OCI-LY3 (cell line): ENCODE data around the gene ABO.
"Not testable (repeated sequence)": the region's sequence is repeated elsewhere in the genome, so short reads cannot be mapped to it uniquely, and the experiment has no call there.

ENCODE experiments used
- H2AFZ ChIP-seq: fragments of 200-600, 300-600 bp; shearing (Covaris generic); 2 replicates; pipeline ENCODE4 v1.6.0; 2014; ENCODE audit warnings: antibody characterized with exemption, low read depth, low read length
- H3K27ac ChIP-seq: fragments of 200-600, 300-600 bp; sonication (generic); 2 replicates; pipeline ENCODE4 v1.5.1; 2014; ENCODE audit warnings: mild to moderate bottlenecking, low read length, moderate library complexity, mixed read lengths
- H3K27me3 ChIP-seq: fragments of 200-600, 300-600 bp; sonication (generic); 2 replicates; pipeline ENCODE4 v1.6.1; 2014; ENCODE audit warnings: low read depth, low read length, mixed read lengths
- H3K36me3 ChIP-seq: fragments of 200-600, 300-600 bp; sonication (generic); replicated peaks from 2 replicates; pipeline ENCODE3; 2014; ENCODE audit warnings: low read depth, low read length, mixed read lengths
- H3K4me1 ChIP-seq: fragments of 300-600, 200-600 bp; sonication (generic); 2 replicates; pipeline ENCODE4 v1.6.1; 2014; ENCODE audit warnings: low read length, mixed read lengths
- H3K4me2 ChIP-seq: fragments of 200-600, 300-600 bp; sonication (generic); 2 replicates; pipeline ENCODE4 v1.6.1; 2014; ENCODE audit warnings: low read length, mixed read lengths
- H3K4me3 ChIP-seq: fragments of 300-600, 200-600 bp; sonication (generic); 2 replicates; pipeline ENCODE4 v1.5.1; 2014; ENCODE audit warnings: antibody characterized with exemption, mild to moderate bottlenecking, low read length, moderate library complexity
- H3K79me2 ChIP-seq: fragments of 300-600, 200-600 bp; shearing (Covaris generic); 2 replicates; pipeline ENCODE4 v1.6.1; 2014; ENCODE audit warnings: mild to moderate bottlenecking, low read length, mixed read lengths
- H3K9ac ChIP-seq: fragments of 300-600, 200-600 bp; shearing (Covaris generic); 2 replicates; pipeline ENCODE4 v1.6.0; 2014; ENCODE audit warnings: mild to moderate bottlenecking, low read length, moderate library complexity
- H3K9me3 ChIP-seq: fragments of 200-600, 300-600 bp; shearing (Covaris generic); 2 replicates; pipeline ENCODE4 v1.6.1; 2014; ENCODE audit warnings: low read length, mixed read lengths; ENCODE audit not compliant: insufficient read depth
- H4K20me1 ChIP-seq: fragments of 200-600, 300-600 bp; sonication (generic); 2 replicates; pipeline ENCODE4 v1.6.1; 2016; ENCODE audit warnings: low read length, mixed read lengths; ENCODE audit not compliant: insufficient read depth
- EZH2phosphoT487 ChIP-seq: fragments of 200-600 bp; shearing (Covaris generic); IDR thresholded peaks from 2 replicates; pipeline ENCODE4 v1.6.1; 2018; ENCODE audit warnings: antibody characterized with exemption, mixed run types, low read depth
- TF ChIP-seq, protein P1 (sequence below): fragments of 200-600, 300-600 bp; sonication (generic); IDR thresholded peaks from 2 replicates; pipeline ENCODE4 v1.5.1; 2014; ENCODE audit warnings: antibody characterized with exemption, low read length, low read depth

Gene ABO

DNA sequence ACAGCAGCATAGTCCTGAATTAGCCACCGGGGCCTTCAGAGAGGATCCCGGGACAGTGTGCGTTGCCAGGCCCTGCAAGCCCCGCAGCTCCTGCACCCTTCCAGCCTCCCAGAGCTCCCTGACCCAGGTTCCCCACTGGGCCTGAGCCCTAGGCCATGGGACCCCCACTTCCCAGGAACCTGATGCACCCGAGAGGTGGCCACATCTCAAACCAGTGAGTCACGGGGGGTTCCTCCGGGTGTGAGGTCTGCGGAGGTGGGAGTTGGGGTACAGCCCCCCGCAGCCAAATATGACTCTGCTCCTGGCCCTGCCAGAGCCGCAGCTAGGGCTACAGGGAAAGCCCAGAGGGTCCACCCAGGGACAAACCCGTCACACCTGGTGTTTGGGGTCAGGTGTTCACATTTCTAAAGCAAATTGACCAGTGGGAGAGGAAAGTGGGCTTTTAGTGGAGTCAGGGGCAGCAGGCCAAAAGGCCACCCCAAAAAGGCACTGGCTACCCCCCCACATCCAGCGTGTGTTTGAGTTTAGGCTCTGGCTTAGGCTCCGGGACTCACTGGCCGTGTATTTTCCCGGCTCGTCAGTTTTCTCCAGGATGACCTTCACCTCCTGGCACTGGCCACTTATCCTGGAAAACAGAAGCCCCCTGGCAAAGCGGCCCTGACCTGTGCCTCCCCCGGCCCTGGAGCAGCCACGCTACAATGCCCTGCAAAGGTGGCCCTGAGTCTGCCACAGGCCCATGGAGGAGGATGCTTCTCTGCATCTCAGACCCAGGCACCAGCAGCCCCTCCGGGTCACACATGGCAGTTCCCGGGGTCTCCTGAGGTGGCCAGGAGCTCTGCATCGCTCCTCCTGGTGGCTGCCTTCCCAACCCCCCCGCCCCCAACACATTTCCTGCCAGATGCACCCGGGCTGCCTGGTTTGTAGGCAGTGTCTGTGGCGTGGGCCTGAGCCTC is 48.5 kb downstream of the ABO start:
- Histone ChIP-seq H3K4me1 (no peaks in the 10 kb centered on the region), H3K27ac (no peak overlapping the region), H3K9me3 (no peaks in the 10 kb centered on the region), H4K20me1 (no peaks in the 10 kb centered on the region), H2AFZ (no peak overlapping the region), H3K27me3 (0 out of 2 replicates have a peak, but pooled peaks cover 3% of the 10 kb centered on the region), H3K4me2 (no peak overlapping the region), H3K36me3 (no peaks in the 10 kb centered on the region), H3K4me3 (no peak overlapping the region), H3K79me2 (no peaks in the 10 kb centered on the region), H3K9ac (no peak overlapping the region)
- TF ChIP-seq, protein P1, sequence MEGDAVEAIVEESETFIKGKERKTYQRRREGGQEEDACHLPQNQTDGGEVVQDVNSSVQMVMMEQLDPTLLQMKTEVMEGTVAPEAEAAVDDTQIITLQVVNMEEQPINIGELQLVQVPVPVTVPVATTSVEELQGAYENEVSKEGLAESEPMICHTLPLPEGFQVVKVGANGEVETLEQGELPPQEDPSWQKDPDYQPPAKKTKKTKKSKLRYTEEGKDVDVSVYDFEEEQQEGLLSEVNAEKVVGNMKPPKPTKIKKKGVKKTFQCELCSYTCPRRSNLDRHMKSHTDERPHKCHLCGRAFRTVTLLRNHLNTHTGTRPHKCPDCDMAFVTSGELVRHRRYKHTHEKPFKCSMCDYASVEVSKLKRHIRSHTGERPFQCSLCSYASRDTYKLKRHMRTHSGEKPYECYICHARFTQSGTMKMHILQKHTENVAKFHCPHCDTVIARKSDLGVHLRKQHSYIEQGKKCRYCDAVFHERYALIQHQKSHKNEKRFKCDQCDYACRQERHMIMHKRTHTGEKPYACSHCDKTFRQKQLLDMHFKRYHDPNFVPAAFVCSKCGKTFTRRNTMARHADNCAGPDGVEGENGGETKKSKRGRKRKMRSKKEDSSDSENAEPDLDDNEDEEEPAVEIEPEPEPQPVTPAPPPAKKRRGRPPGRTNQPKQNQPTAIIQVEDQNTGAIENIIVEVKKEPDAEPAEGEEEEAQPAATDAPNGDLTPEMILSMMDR, result no peak
- no peak for TF ChIP-seq EZH2phosphoT487

DNA sequence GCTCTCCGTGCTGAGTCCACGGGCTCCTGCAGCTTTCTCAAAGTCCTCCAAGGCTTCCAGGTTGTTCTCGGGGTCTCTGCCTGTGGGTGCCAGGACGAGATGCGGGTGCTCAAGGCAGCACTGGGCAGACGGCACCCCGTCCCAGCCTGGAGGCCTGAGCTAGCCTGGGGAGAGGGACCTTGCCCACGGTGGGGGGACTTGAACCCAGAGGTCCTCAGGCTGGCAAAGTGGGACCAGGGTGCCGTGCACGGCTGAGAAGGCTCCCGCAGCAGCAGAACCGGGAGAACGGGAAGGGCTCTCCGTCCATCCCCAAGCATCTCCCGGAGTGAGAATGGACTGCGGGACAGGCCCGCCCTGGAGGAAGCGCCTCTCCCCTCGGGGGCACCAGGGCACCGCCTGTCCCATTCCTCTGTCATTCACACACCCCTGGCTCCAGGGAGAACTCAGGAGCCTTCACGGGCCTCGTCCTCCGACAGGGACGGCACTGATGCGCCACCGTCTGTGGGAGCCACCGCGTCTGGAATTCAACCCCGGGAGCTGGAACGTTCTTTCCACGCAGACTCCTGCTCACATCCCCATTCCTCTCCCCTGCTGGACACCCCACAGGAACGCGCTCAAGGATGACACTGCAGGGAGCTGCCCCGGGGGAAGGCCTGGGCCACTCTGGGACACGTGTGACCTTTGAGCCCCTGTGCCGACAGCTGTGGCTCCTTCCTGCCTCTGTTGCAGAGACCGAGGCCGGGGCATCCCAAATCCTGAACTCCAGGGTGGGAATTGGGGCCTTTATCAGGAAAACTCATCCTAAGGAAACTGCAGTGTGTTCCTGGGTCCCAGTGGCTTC is 49.6 kb downstream of the ABO start:
- Histone ChIP-seq H3K27ac (no peak overlapping the region), H3K4me2 (no peak overlapping the region), H2AFZ (no peak overlapping the region), H3K4me1 (no peaks in the 10 kb centered on the region), H3K27me3 (0 out of 2 replicates have a peak, but pooled peaks cover 3% of the 10 kb centered on the region), H3K4me3 (no peak overlapping the region), H3K9me3 (no peaks in the 10 kb centered on the region), H4K20me1 (no peaks in the 10 kb centered on the region), H3K36me3 (no peaks in the 10 kb centered on the region), H3K9ac (no peak overlapping the region), H3K79me2 (no peaks in the 10 kb centered on the region)
- TF ChIP-seq, protein P1, result no peak
- no peak for TF ChIP-seq EZH2phosphoT487

DNA sequence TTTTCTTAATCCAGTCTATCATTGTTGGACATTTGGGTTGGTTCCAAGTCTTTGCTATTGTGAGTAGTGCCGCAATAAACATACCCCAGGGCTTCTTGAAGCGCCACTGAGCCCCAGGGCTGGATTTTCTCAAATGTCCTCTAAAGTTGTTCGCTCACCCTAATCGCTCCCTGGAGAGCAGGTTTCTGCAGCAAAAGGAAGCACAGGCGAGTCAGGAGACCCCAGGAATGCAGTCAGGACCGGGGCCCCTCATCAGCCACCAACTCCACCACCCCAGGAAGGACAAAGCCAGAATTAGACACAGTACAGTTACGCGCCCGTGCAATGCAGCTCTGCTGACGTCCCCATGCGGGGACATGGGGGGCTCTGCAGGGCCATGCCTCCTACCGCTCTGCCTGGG is 50.2 kb downstream of the ABO start:
- Histone ChIP-seq H4K20me1 (no peaks in the 10 kb centered on the region), H3K9me3 (no peaks in the 10 kb centered on the region), H2AFZ (no peak overlapping the region), H3K36me3 (no peaks in the 10 kb centered on the region), H3K4me2 (no peak overlapping the region), H3K4me3 (no peak overlapping the region), H3K79me2 (no peaks in the 10 kb centered on the region), H3K4me1 (no peaks in the 10 kb centered on the region), H3K9ac (no peak overlapping the region), H3K27ac (no peak overlapping the region), H3K27me3 (peaks cover 5% of the 10 kb centered on the region; the same call in 1 of the 2 replicates)
- TF ChIP-seq, protein P1, result no peak
- no peak for TF ChIP-seq EZH2phosphoT487

DNA sequence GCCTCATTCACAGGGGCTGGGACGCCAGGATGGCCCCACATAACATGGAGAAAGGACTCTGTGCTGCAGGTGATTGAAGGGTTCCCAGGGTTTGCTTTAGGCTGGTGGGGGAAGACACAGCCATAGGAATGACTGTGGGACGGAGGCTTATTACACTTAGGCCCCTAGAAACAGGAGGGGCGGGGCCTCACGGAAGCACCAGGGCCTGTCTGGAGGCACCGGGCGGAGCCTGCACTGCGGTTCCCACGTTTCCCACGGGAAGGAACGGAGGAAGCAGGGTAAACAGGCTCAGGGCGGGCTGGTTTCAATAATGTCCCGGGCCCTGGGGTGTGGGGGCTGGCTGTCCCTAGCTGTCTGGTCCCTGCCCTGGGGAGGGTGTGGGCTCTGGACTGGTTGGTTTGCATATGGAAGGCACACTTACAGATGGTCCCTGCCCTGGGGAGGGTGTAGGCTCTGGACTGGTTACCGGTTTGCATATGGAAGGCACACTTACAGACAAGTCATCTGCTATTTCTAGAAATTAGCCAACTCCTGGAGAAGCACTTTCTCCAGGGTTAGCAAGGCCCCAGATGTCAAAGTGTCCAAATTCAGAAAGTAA is 51.7 kb downstream of the ABO start:
- H3K4me3 ChIP-seq, H3K27ac ChIP-seq, H3K79me2 ChIP-seq, H3K36me3 ChIP-seq, H3K9me3 ChIP-seq, H3K9ac ChIP-seq, H2AFZ ChIP-seq, H3K4me1 ChIP-seq, H3K4me2 ChIP-seq, H4K20me1 ChIP-seq: not testable (repeated sequence)
- H3K27me3 ChIP-seq, result peaks cover 13% of the 10 kb centered on the region; the same call in 1 of the 2 replicates

DNA sequence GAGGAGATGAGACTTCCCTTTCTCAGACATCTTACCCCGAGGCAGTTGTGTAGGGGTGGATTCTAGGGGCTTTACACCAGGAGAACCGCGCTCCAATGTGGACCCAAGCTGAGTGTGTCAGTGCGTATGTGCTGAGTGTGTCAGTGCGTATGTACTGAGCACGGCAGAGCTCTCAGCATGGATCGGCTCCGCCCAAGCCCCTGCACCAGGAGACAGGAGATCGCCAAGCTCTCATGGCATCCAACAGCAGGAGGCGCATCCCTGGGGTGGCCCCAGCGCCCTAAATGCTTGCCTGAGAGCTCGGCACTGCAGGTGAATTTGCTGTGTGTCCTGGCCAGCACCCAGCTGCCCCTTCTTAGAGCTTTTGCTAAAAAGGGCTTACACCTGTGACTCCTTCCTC is 53.0 kb downstream of the ABO start:
- H4K20me1 ChIP-seq, H3K4me2 ChIP-seq, H3K27me3 ChIP-seq, H3K4me3 ChIP-seq, H3K9ac ChIP-seq, H3K4me1 ChIP-seq, H3K27ac ChIP-seq, H3K9me3 ChIP-seq, H3K36me3 ChIP-seq, H3K79me2 ChIP-seq, H2AFZ ChIP-seq: not testable (repeated sequence)
